ENCODE data around the gene RYR2.

The RYR2 gene

DNA sequence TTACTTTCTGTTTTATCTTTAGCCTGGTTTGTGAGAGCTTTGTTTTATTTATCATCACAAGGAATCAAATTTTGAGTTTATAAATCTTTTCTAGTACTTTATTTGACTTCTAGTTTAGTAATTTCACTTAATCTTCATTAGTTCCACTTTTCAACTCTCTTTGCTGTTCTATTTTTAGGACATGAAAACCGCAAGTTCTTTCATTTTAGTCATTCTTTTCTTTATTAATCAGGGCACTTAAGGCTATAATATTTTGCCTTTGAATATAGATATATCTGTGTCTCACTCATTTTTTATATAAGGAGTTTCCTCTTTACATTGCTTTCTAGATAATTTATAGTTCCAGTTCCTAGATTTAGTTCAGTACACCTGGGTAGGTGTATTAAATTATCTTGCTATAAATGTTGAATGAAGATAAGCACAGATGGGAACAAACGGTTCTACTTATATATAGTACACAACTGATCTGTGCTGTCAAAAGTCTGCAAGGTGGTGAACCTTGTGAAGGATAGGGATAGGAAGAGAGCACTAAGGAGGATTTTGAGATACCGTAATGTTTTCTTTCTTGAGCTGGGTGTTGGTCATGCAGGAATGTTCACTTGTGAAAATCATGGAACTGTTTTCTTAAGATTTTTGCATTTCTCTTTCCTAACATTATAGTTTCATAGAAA is 402.3 kb downstream of the RYR2 start:
- FAIRE-seq (no peak), DNase-seq (ENCODE audit: insufficient read length) (no peak)
- no peak for TF ChIP-seq TAF1 (IDR thresholded peaks at IDR 0.05; ENCODE audit: borderline replicate concordance, low read depth, low read length)
- no peak for TF ChIP-seq POLR2AphosphoS5 (IDR thresholded peaks at IDR 0.05; ENCODE audit: low read depth, low read length)
- TF ChIP-seq POLR2A (IDR thresholded peaks at IDR 0.05; ENCODE audit: low read depth, low read length): no peak

DNA sequence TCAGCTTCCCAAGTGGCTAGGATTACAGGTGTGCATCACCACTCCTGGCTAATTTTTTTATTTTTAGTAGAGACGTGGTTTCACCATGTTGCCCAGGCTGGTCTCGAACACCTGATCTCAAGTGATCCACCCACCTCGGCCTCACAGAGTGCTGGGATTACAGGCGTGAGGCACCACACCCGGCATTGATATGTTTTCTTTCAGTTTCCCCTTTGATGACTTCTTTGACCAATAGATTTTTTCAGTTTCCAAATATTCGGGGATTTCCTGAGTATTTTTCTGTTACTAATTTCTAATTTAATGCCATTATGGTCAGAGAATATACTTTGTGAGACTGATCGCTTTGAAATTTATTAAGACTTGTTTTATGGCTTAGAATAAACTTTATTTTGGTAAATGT is 406.1 kb downstream of the RYR2 start:
- no peak for FAIRE-seq
- no peak for TF ChIP-seq TAF1 (IDR thresholded peaks at IDR 0.05; ENCODE audit: borderline replicate concordance, low read depth, low read length)
- TF ChIP-seq POLR2AphosphoS5 (IDR thresholded peaks at IDR 0.05; ENCODE audit: low read depth, low read length): no peak
- no peak for TF ChIP-seq POLR2A (IDR thresholded peaks at IDR 0.05; ENCODE audit: low read depth, low read length)
- DNase-seq (ENCODE audit: insufficient read length): no peak

DNA sequence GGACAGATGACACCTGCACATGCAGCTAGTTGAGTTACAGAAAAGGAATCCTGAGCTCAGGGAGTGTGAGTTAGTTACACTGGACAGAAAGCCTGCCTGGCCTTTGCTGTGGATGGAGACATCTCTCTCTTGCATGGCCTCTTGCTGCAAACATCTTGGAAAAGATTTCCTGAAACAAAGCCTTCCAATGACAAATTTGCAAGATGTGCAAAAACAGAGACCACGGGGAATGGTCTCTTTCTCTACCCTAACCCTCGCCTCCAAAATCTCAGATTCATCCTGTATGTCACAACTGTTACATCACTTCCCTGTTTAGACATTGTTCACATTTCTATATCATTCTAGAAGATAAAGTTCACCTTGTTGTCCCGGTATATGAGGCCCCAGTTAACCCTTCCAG is 415.6 kb downstream of the RYR2 start:
- no peak for FAIRE-seq
- TF ChIP-seq POLR2AphosphoS5 (IDR thresholded peaks at IDR 0.05; ENCODE audit: low read depth, low read length) (no peak), TAF1 (IDR thresholded peaks at IDR 0.05; ENCODE audit: borderline replicate concordance, low read depth, low read length) (no peak), POLR2A (IDR thresholded peaks at IDR 0.05; ENCODE audit: low read depth, low read length) (no peak)

DNA sequence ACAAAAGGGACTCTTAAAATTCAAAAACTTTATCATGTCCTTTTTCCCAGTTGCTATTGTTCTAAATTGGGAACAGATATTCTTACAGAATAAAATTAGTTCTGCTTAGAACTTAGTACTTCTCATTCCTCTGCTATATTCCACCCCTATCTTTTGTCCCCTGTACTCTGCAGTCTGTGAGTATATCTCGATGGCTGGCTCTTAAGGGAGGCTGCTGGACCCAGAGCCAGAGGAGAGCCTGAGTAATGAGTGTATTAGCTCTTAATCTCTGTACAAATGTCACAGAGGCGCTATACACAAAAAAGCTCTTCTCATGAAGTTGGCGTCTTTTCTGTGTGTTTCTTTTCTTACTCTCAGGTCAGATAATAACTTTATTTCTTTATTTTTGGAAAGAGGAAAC is 425.3 kb downstream of the RYR2 start:
- DNase-seq (ENCODE audit: insufficient read length): no peak
- no peak for FAIRE-seq
- TF ChIP-seq POLR2A (IDR thresholded peaks at IDR 0.05; ENCODE audit: low read depth, low read length) (no peak), POLR2AphosphoS5 (IDR thresholded peaks at IDR 0.05; ENCODE audit: low read depth, low read length) (no peak), TAF1 (IDR thresholded peaks at IDR 0.05; ENCODE audit: borderline replicate concordance, low read depth, low read length) (no peak)

More for the DNA sequence above, 415.6 kb downstream of the RYR2 start:
- DNase-seq (ENCODE audit: insufficient read length): no peak

DNA sequence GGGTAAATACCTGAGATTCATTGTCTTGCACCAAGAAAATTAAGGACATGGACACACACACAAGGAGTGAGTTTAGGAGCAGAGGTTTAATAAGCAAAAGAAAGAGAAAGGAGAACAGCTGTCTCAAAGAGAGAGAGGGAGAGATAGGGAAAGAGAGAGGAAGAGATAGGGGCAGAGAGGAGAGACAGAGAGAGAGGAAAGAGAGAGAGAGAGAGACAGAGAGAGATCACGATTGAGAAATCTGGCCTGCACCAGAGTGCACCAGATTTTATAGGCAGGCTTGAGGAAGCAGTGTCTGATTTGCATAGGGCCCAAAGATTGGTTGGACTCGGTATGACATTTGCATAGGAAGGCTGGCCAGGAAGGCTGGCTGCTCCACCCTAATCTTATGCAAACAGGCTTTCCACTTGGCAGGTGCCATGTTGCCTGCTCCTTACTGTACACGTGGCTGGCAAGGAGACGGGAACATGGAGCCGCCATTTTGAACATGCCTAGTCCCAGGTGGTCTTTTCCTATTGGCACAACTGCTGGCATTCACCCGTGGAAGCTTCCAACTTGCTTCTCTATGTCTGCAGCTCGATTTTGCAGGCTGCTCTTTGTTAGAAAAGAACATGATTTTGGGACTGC is 428.8 kb downstream of the RYR2 start:
- DNase-seq (ENCODE audit: insufficient read length) (no peak), FAIRE-seq (no peak)
- no peak for TF ChIP-seq TAF1 (IDR thresholded peaks at IDR 0.05; ENCODE audit: borderline replicate concordance, low read depth, low read length)
- no peak for TF ChIP-seq POLR2AphosphoS5 (IDR thresholded peaks at IDR 0.05; ENCODE audit: low read depth, low read length)
- TF ChIP-seq POLR2A (IDR thresholded peaks at IDR 0.05; ENCODE audit: low read depth, low read length): no peak

DNA sequence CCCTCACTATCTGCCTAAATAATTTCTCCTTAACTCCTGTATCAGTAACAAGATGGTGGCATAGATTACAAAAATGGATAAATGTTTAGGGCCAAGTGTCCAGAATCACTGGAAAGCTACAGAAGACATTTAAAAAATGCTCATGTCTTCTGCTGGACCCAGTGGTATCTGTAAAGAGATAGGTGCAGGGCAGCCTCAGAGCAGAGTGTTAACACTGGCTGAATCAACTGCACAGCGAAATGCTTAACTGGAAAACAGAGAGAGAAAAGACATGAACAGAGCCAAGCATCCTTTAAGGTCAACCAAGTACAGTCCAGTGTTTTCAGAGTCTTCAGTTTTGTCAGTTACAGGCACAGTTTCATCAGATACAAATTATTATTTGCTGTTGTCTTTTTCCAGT is 429.4 kb downstream of the RYR2 start:
- TF ChIP-seq POLR2AphosphoS5 (IDR thresholded peaks at IDR 0.05; ENCODE audit: low read depth, low read length) (no peak), POLR2A (IDR thresholded peaks at IDR 0.05; ENCODE audit: low read depth, low read length) (no peak), TAF1 (IDR thresholded peaks at IDR 0.05; ENCODE audit: borderline replicate concordance, low read depth, low read length) (no peak)
- DNase-seq (ENCODE audit: insufficient read length) (no peak), FAIRE-seq (no peak)

DNA sequence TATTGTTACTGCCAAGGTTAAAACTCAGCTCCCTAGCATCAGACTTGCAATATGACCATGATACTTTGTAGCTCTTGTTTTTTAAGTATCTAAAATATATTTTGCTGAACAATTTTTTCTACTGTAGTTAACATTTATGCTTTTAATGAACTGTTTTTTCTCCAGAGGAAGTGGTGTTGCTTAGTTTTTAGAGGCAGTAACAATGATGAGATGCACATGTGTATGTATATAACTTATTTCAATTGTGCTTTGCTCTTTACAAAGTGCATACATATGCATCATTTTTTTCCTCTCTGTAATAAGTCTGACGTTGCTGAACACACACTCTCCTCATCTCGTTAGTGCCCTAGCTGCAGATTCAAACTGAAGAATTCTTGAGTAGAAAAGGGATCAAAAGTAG is 430.0 kb downstream of the RYR2 start:
- TF ChIP-seq POLR2A (IDR thresholded peaks at IDR 0.05; ENCODE audit: low read depth, low read length) (no peak), TAF1 (IDR thresholded peaks at IDR 0.05; ENCODE audit: borderline replicate concordance, low read depth, low read length) (no peak), POLR2AphosphoS5 (IDR thresholded peaks at IDR 0.05; ENCODE audit: low read depth, low read length) (no peak)
- DNase-seq (ENCODE audit: insufficient read length) (no peak), FAIRE-seq (no peak)

DNA sequence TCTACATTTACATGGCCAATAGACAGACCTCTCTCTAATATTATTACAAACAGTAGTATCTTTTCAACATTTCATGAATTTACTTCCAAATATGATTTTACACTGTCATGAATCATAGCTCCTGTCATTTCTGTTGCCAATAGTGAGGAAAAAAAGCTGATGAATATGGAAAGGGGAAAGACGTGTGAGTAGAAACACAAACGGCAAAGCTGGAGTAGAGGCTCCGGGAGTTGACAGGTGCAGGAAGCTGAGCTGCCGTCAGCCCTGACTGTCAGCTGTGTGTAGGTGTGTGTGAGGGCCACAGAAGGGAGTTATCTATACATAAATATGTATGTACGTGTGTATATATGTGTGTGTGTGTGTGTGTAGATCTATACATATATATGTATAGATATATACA is 431.9 kb downstream of the RYR2 start:
- no peak for TF ChIP-seq TAF1 (IDR thresholded peaks at IDR 0.05; ENCODE audit: borderline replicate concordance, low read depth, low read length)
- DNase-seq (ENCODE audit: insufficient read length): no peak
- FAIRE-seq: no peak

DNA sequence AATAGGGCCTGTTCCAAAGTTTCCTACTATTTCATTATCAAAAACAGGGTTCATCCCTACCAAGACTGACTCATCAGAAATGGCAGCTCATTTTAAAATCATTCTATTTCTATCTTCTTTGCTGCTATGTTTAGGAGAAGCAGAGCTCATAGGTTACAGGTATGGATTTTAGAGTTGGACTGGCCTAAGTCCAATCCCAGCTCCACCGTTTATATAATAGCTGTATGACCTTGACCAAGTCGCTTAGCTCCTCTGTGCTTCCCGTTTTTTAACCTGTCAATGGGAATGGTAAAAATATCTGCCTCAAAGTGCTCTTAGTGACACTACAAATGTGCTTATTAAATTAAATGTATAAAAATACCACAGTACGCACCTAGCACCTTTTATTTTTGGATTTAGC is 436.1 kb downstream of the RYR2 start:
- DNase-seq (ENCODE audit: insufficient read length) (no peak), FAIRE-seq (no peak)
- no peak for TF ChIP-seq POLR2A (IDR thresholded peaks at IDR 0.05; ENCODE audit: low read depth, low read length)
- no peak for TF ChIP-seq POLR2AphosphoS5 (IDR thresholded peaks at IDR 0.05; ENCODE audit: low read depth, low read length)
- TF ChIP-seq TAF1 (IDR thresholded peaks at IDR 0.05; ENCODE audit: borderline replicate concordance, low read depth, low read length): no peak

DNA sequence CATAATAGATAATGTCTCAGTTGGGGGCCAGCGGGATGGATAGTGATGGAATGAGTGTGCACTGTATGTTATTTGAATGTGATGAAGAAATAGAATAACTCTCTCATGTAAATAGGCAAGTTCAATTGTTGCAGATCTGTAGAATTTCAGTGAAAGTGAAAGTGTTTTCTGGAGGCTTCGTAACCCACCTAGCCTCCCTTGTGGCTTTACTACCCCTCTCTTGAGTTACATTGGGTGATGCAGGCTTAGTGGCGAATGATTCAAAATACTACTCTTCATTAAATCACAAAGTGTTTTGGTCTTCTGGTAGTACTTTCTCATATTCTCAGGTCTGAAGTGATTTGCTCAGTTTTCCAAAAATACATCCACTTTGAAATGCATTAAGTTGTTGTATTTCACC is 436.9 kb downstream of the RYR2 start:
- FAIRE-seq (no peak), DNase-seq (ENCODE audit: insufficient read length) (no peak)
- no peak for TF ChIP-seq TAF1 (IDR thresholded peaks at IDR 0.05; ENCODE audit: borderline replicate concordance, low read depth, low read length)
- no peak for TF ChIP-seq POLR2A (IDR thresholded peaks at IDR 0.05; ENCODE audit: low read depth, low read length)
- TF ChIP-seq POLR2AphosphoS5 (IDR thresholded peaks at IDR 0.05; ENCODE audit: low read depth, low read length): no peak

DNA sequence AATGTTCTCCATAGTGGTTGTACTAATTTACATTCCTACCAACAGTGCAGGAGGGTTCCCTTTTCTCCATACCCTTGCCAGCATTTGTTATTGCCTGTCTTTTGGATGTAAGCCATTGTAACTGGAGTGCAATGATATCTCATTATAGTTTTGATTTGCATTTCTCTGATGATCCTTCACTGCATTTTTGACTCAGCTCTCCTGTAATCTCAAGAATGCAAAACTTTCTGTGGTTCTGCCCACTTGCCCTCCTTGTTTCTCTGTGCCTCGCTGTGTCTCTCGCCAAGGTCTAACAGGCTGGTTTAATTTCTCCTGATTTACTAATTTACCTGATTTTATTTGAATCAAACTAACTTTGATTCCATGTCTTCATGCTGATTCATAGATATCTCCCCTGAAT is 440.8 kb downstream of the RYR2 start:
- FAIRE-seq (no peak), DNase-seq (ENCODE audit: insufficient read length) (no peak)
- TF ChIP-seq TAF1 (IDR thresholded peaks at IDR 0.05; ENCODE audit: borderline replicate concordance, low read depth, low read length) (no peak), POLR2A (IDR thresholded peaks at IDR 0.05; ENCODE audit: low read depth, low read length) (no peak), POLR2AphosphoS5 (IDR thresholded peaks at IDR 0.05; ENCODE audit: low read depth, low read length) (no peak)

DNA sequence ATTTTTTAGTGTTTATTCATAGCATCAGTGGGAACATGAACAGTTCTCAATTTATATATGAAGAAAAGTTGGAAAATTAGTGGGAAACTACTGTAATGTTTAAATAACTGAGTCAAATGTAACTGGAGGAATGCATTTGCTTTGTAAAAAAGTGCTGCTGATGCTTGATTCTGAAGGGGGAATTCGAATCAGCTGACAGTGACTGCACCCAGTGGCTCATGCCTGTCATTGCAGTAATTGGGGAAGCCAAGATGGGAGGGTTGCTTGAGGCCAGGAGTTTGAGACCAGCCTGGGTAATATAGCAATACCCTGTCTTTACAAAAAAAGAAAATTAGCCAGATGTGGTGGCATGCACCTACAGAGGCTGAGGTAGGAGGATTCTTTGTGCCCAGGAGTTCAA is 450.4 kb downstream of the RYR2 start:
- no peak for TF ChIP-seq POLR2AphosphoS5 (IDR thresholded peaks at IDR 0.05; ENCODE audit: low read depth, low read length)
- no peak for TF ChIP-seq TAF1 (IDR thresholded peaks at IDR 0.05; ENCODE audit: borderline replicate concordance, low read depth, low read length)
- no peak for TF ChIP-seq POLR2A (IDR thresholded peaks at IDR 0.05; ENCODE audit: low read depth, low read length)
- no peak for DNase-seq (ENCODE audit: insufficient read length)
- no peak for FAIRE-seq
